ENCODE results near the gene SLC1A3.

Gene SLC1A3

GRCh38 chr5:36685631-36686288 is 79.4 kb downstream of the SLC1A3 start:
- no peaks in the 10 kb centered on the region for H3K36me3 Mint-ChIP-seq (ENCODE audit: low read depth)
- TF ChIP-seq, protein P1, sequence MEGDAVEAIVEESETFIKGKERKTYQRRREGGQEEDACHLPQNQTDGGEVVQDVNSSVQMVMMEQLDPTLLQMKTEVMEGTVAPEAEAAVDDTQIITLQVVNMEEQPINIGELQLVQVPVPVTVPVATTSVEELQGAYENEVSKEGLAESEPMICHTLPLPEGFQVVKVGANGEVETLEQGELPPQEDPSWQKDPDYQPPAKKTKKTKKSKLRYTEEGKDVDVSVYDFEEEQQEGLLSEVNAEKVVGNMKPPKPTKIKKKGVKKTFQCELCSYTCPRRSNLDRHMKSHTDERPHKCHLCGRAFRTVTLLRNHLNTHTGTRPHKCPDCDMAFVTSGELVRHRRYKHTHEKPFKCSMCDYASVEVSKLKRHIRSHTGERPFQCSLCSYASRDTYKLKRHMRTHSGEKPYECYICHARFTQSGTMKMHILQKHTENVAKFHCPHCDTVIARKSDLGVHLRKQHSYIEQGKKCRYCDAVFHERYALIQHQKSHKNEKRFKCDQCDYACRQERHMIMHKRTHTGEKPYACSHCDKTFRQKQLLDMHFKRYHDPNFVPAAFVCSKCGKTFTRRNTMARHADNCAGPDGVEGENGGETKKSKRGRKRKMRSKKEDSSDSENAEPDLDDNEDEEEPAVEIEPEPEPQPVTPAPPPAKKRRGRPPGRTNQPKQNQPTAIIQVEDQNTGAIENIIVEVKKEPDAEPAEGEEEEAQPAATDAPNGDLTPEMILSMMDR (IDR thresholded peaks at IDR 0.05; ENCODE audit: unreplicated experiment in 3 of 3), result no peak
- no peak overlapping the region for H3K4me3 Mint-ChIP-seq
- no peaks in the 10 kb centered on the region for H3K9me3 Mint-ChIP-seq
- H3K27me3 Mint-ChIP-seq (ENCODE audit: low read depth), result peaks cover 11% of the 10 kb centered on the region
- H3K4me1 Mint-ChIP-seq, result peaks cover 31% of the 10 kb centered on the region
- H3K27ac Mint-ChIP-seq, result no peak overlapping the region

DNA sequence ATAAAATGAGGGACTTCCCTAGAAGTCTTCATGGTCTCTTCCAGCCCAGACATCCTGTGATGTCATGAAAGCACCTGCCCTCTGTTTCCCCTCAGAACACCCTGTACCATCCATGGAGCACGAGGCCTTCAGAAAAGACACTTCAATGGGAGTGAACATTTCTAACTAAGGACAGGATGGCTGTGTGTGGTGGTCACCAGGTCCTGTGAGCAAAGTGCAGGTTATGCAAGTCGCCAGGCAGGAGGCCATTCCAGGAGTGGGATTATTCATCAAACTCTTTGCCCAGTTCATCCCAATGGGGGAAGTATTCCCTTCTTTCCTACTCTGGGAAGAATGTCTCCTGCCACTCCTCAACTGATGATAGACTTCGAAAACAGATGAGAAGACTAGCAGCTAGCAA is 80.5 kb downstream of the SLC1A3 start:
- Mint-ChIP-seq H3K4me3 (no peak overlapping the region), H3K9me3 (no peaks in the 10 kb centered on the region), H3K27me3 (ENCODE audit: low read depth) (peaks cover 11% of the 10 kb centered on the region), H3K27ac (no peak overlapping the region), H3K4me1 (peaks cover 40% of the 10 kb centered on the region), H3K36me3 (ENCODE audit: low read depth) (no peaks in the 10 kb centered on the region)
- TF ChIP-seq, protein P1 (IDR thresholded peaks at IDR 0.05; ENCODE audit: unreplicated experiment in 3 of 3), result no peak

DNA sequence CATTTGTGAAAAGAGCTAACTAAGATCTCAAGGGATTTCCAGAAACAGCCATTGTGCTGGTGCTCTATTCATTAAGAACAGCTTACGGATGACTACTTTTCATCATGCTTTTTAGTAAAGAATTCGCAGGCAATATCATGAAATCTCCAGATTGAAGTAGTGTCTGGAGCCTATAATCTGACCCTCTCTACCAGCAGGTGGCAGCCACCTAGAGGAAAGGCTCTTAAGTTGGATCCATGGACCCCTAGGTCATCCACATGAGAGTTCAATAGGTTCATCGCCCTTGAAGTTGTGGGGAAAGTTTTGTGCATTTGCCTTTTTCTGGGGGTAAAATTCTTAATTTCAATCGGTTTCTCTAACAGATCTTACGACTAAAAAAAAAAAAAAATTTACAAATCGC is 82.3 kb downstream of the SLC1A3 start:
- no peaks in the 10 kb centered on the region for H3K36me3 Mint-ChIP-seq (ENCODE audit: low read depth)
- TF ChIP-seq, protein P1 (IDR thresholded peaks at IDR 0.05; ENCODE audit: unreplicated experiment in 3 of 3), result peak in 2 of 3 experiments; percentile 20 to 28
- H3K4me1 Mint-ChIP-seq, result peaks cover 50% of the 10 kb centered on the region
- H3K27me3 Mint-ChIP-seq (ENCODE audit: low read depth), result peaks cover 24% of the 10 kb centered on the region
- peak overlapping the region; percentile 56 to 72 (median 61) for H3K4me3 Mint-ChIP-seq
- H3K27ac Mint-ChIP-seq, result peak overlapping the region in 2 of 3 experiments; percentile 30 to 83
- no peaks in the 10 kb centered on the region for H3K9me3 Mint-ChIP-seq

GRCh38 chr5:36689225-36689624 is 82.8 kb downstream of the SLC1A3 start:
- peaks cover 45% of the 10 kb centered on the region for H3K4me1 Mint-ChIP-seq
- H3K9me3 Mint-ChIP-seq, result no peaks in the 10 kb centered on the region
- peak overlapping the region in 2 of 3 experiments; percentile 32 to 83 for H3K27ac Mint-ChIP-seq
- H3K4me3 Mint-ChIP-seq, result peak overlapping the region; percentile 37 to 56 (median 42)
- H3K27me3 Mint-ChIP-seq (ENCODE audit: low read depth), result peaks cover 24% of the 10 kb centered on the region
- TF ChIP-seq, protein P1 (IDR thresholded peaks at IDR 0.05; ENCODE audit: unreplicated experiment in 3 of 3), result no peak
- H3K36me3 Mint-ChIP-seq (ENCODE audit: low read depth), result no peaks in the 10 kb centered on the region

- TF ChIP-seq, protein P1 (IDR thresholded peaks at IDR 0.05; ENCODE audit: unreplicated experiment in 3 of 3), result peak; percentile 84 to 90 (median 84)
- Mint-ChIP-seq H3K27me3 (ENCODE audit: low read depth) (peaks cover 19% of the 10 kb centered on the region), H3K27ac (peak overlapping the region; percentile 45 to 91 (median 83)), H3K9me3 (no peaks in the 10 kb centered on the region), H3K4me1 (peaks cover 39% of the 10 kb centered on the region), H3K36me3 (ENCODE audit: low read depth) (no peaks in the 10 kb centered on the region), H3K4me3 (peak overlapping the region; percentile 88 to 90 (median 88))
Measured at GRCh38 chr5:36690041-36690961, 83.9 kb downstream of the SLC1A3 start.
